ENCODE data around the gene ASXL2.

Gene ASXL2

DNA sequence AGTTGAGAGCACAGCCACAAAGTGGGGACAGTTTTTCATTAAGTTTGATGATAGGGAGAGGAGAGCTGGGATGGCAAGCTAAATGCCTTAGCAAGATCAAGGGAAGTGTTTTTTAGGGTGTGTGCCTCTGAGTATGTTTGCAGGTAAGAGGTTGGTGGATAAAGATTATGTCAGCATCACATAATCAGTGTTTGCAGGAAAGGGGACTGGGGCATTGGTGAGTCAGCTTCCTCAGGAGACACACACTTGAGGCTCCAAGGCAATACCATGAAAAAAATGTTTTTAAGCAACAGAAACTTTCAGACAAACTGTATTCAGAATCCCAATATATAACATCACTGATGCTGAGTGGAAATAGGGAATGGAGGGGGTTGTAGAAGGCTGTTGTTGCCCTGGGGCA, 179.5 kb downstream of the ASXL2 start:
- no peak for DNase-seq (ENCODE audit: low read depth in 2 of 2, low spot score in 1 of 2)

DNA sequence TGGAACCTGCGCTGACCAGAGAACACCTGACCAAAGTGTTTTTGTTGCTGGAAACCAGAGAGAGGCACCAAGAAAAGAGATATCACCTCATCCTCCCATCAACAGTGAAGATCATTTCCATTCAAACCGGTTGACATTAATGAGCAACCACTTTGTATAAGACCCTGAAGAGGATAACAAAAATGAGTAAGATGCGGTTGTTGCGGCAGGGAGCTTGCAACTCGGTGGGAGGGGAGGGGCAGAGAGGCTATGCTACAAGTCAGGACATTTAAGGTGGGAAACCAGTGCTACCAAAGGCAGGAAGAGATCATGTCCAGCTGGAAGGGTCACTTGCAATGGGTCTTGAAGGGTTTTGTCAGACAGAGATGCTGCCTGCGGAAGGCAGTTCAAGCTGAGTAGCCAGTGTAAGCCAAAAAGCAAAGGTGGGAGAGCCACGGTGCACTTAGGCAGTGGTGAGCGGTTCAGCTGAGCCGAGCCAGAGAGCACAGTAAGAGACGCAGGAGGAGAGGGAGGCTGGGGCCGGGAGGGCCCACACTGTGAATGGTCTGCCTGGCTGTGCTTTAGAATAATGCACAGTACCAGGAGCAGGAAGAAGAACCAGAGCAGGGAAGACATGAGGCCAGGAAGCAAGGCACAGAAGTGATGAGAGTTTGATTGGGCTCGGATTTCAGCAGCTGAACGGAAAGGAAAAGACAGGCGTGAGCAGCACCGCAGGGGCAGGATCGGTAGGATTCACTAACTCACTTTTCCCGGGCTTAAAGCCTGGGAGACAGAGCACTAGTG, 180.5 kb downstream of the ASXL2 start:
- DNase-seq (ENCODE audit: low read depth in 2 of 2, low spot score in 1 of 2) = no peak

DNA sequence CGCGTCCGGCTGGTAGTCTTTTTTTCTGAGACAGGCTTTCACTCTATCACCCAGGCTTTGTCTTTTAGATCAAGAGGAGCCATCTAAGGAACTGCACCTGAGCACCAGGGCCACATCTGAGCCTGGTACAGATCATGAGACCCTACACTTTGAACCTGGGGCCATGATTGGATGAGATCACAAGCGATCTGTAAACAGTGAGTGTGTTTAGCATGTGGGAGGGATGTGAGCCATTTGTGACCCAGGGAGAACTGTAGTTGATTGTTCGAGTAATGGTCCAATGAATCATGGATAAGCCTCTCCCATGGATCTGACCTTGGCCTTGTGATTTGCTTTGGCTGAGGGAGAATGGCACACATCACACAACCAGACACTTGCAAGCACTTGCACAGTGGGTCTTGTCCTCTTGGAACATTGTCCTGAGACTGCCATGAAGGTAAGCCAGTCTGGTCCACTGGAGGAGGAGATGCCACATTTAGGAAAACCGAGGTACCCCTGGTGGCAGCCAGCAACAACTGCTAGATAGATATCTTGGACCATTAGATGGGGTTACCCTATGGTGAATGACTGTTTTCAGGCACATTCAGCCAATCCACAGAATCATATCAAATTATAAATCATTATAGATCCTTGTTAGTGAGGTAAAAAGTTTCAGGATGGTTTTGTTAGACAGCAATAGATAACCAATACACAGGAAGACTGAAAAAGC, 185.4 kb downstream of the ASXL2 start:
- no peak for DNase-seq (ENCODE audit: low read depth in 2 of 2, low spot score in 1 of 2)

DNA sequence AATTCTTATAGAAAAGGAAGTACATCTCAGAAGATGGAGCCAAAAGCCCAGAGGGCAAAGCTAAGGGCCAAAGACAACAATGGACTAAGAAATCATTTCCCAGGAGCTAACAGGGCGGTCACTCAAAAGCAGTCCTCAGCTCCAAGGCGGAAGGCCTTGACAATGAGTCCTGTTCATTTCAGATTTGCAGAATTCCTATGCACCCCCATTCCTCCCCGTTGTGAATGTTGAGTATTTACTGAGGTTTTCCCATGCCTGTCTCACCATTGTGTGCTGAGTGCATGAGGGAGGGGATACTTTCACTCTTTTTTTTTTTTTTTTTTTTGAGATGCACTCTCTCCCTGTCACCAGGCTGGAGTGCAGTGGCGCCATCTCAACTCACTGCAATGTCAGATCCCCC, 186.1 kb downstream of the ASXL2 start:
- DNase-seq (ENCODE audit: low read depth in 2 of 2, low spot score in 1 of 2) = no peak

DNA sequence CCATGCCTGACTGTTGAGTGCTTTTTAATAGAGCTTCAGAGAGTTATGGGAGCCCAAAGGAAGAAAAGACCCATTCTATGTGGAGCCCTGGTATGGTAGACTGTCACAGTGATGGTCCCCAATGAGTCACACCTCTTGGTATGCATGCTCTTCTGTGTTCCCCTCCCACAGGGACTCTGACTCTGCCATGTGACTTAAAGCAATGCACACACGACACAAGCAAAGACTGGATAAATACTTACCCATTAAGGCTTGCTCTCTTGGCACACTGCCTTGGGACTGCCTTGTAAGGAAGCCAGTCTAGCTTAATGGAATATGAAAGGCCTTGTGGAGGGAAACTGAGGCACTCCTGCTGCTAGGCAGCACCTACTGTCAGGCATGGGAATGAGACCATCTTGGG, 188.2 kb downstream of the ASXL2 start:
- DNase-seq (ENCODE audit: low read depth in 2 of 2, low spot score in 1 of 2) = no peak

DNA sequence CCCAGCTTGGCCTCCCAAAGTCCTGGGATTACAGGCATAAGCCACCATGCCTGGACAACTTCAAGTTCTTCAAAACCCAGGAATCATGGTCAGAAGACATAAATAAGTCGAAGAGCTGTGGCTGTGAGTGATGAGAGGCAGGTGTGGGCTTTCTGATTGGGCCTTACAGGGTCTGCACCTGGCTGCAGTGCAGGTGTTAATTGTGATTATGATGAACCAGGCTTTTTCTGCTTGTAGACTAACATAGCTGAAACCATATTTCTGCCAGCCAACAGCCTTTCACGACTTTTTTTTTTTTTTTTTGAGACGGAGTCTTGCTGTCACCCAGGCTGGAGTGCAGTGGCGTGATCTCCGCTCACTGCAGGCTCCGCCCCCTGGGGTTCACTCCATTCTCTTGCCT, 190.1 kb downstream of the ASXL2 start:
- no peak for DNase-seq (ENCODE audit: low read depth in 2 of 2, low spot score in 1 of 2)

DNA sequence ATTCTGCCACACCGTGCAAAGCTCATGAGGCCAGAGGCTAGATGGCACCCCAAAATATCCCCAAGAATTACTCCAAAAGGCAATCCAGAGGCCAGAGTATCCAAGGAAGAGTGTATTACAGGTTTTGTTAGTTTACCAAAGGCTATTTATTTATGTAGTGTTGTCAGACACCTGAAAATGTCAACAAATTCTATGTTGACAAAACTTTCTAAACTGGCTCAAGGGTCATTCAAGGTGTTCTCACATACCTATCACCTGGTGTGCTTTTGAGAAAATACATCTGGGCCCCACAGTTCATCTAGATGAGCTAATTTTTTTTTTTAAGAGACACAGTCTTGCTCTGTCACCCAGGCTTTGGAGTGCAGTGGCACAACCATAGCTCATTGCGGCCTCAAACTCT, 192.5 kb downstream of the ASXL2 start:
- DNase-seq (ENCODE audit: low read depth in 2 of 2, low spot score in 1 of 2) = no peak

DNA sequence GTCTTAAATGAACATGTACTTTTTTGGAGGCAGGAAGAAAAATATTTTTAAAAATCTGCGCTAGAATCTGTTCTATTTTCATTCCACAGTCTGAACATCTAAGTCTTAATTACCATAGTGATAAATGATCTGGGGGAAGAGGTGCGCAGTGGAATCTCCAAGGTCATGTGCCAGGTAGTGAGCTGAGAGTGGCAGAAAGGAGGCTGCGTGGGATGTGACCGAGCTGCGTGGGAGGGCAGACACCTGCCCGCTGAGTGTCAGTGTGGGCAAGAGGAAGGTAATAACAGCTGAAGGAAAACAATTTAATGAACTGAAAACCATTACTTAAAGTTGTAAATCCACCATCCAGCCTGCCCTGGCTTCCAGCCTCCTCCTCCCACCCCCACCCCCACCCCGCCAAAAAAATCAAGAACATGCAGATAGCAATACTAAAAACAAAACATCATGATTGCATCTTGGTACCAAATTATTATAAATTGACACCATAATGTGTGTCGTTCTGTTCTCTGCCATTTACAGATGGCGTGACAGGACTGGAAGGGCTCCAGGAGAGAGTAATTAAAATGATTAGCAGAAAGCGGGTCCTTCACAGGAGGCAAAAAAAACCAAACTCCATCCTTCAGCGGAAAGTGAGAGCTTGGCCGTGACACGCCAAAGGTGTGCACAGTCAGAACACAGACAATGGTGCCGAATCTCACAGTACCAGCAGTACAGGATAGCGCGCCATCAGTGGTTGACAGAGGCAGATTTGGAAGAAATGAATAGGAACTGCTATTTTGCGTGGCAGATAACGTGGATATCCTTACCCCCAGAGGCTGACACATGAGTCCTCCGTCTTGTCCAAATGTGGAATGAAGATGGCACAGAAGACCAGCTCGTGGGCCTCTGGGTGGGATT, 193.5 kb downstream of the ASXL2 start:
- no peak for DNase-seq (ENCODE audit: low read depth in 2 of 2, low spot score in 1 of 2)

Measured in stimulated activated CD8-positive, alpha-beta memory T cell treated with anti-CD3 and anti-CD28 coated beads, Interleukin-4, amount 100 ng/mL, for 1 hour (primary cell).